Gastroesophageal sphincter (tissue), 3 donors: ENCODE data around the gene ZNF865.

Experiments used
- POLR2A ChIP-seq, 2 donors: fragments of 450-650 bp; IDR thresholded peaks; one replicate each; pipeline ENCODE4 v1.6.1; 2017; ENCODE audit warnings: antibody characterized with exemption in 2 of 2, mild to moderate bottlenecking in 2 of 2, moderate library complexity in 1 of 2
- POLR2AphosphoS5 ChIP-seq: sonication (generic); formaldehyde crosslinking; IDR thresholded peaks from one replicate; pipeline ENCODE4 v1.6.1; 2017; ENCODE audit warnings: antibody characterized with exemption
- TF ChIP-seq, protein P1 (sequence below), 4 experiments: fragments of 200-600 bp in 2 of 4; fragments of 450-650 bp in 2 of 4; sonication (generic) in 1 of 4; IDR thresholded peaks; one replicate each; pipeline ENCODE4 v1.5.1; 2017 to 2019; ENCODE audit warnings: antibody characterized with exemption in 4 of 4, mild to moderate bottlenecking in 2 of 4, moderate library complexity in 2 of 4

DNA sequence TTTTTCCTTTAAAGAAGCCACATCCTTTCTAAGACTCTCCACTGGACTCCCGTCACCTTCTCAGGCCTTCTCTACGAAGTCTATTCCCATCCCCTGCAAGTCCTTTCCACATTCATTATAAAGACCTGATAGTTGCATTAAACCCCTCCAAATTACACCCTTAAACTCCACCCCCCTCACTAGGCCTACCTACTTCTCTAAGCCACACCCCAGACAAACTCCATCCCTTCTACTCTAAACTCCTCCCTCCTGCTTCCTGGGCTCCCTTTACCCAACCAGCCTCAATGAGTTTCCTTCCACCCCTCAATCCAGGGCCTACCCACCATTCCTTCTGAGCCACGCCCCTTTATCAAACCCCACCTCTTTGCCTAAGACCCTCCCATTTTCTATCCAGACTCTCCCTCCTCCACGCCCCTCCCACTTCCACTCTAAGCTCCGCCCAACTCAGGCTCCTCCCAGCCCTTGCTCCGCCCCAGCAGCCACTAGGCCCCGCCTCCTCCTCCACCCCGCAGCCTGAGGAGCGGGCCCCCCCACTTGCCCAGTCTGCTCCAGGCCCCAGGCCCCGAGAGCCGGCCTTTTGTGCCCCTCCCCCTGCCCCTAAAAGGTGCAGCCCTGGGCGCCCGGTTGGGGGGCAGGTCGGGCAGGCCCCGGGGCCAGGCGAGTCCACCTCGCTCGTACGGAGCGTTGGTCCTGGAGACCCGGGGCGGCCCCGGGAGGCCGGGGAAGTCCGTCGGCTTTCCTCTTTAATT lies 6.6 kb upstream of the ZNF865 start:
- TF ChIP-seq POLR2AphosphoS5 (no peak), POLR2A (IDR thresholded peaks at IDR 0.05) (peak in 1 of 2 donors; percentile 42)
- TF ChIP-seq, protein P1, sequence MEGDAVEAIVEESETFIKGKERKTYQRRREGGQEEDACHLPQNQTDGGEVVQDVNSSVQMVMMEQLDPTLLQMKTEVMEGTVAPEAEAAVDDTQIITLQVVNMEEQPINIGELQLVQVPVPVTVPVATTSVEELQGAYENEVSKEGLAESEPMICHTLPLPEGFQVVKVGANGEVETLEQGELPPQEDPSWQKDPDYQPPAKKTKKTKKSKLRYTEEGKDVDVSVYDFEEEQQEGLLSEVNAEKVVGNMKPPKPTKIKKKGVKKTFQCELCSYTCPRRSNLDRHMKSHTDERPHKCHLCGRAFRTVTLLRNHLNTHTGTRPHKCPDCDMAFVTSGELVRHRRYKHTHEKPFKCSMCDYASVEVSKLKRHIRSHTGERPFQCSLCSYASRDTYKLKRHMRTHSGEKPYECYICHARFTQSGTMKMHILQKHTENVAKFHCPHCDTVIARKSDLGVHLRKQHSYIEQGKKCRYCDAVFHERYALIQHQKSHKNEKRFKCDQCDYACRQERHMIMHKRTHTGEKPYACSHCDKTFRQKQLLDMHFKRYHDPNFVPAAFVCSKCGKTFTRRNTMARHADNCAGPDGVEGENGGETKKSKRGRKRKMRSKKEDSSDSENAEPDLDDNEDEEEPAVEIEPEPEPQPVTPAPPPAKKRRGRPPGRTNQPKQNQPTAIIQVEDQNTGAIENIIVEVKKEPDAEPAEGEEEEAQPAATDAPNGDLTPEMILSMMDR (IDR thresholded peaks at IDR 0.05): no peak
